ENCODE data around the gene NTRK3. TPM values are rescaled to one million over a fixed set of nuclear protein-coding genes. Genes with fewer than 3 reads are reported as not detected.

The NTRK3 gene
- total RNA-seq, 3 donors from 2014 or later (not counting 1 experiment from before 2014, with no cell fraction given) = not detected

- DNase-seq = no peak
- no peak overlapping the region for H3K27ac ChIP-seq (ENCODE audit: low read length)
- Mint-ChIP-seq H3K4me1 (no peaks in the 10 kb centered on the region), H3K36me3 (no peaks in the 10 kb centered on the region), H3K27ac (no peak overlapping the region), H3K4me3 (no peak overlapping the region), H3K27me3 (ENCODE audit: low read depth in 2 of 2) (no peaks in the 10 kb centered on the region), H3K9me3 (peaks cover 0 to 4% of the 10 kb centered on the region in 2 donors)
- no peaks in the 10 kb centered on the region for H3K9me3 ChIP-seq (ENCODE audit: control insufficient read depth, insufficient read depth, low read length)
- no peak for TF ChIP-seq CTCF (IDR thresholded peaks at IDR 0.05)
- WGBS (ENCODE audit: insufficient coverage) = 75% methylated on average over 3 of the region's 3 CpGs
- H3K4me1 ChIP-seq (ENCODE audit: control insufficient read depth, insufficient read depth, low read length) = no peaks in the 10 kb centered on the region
- intact Hi-C loops (cut with micrococcal nuclease) = no loop called here
- H3K27me3 ChIP-seq (ENCODE audit: control insufficient read depth, insufficient read depth, low read length) = no peaks in the 10 kb centered on the region
- no peak overlapping the region for H3K4me3 ChIP-seq (ENCODE audit: low read length)
- no peaks in the 10 kb centered on the region for H3K36me3 ChIP-seq (ENCODE audit: control insufficient read depth, insufficient read depth, low read length)
- no peak for ATAC-seq
These were observed 354.4 kb downstream of the NTRK3 start for GRCh38 chr15:87901926-87902690.

- ATAC-seq (no peak), DNase-seq (no peak)
- no peaks in the 10 kb centered on the region for H3K4me1 ChIP-seq (ENCODE audit: control insufficient read depth, insufficient read depth, low read length)
- Mint-ChIP-seq H3K27me3 (ENCODE audit: low read depth in 2 of 2) (no peaks in the 10 kb centered on the region), H3K27ac (no peak overlapping the region), H3K4me3 (no peak overlapping the region), H3K4me1 (no peaks in the 10 kb centered on the region), H3K36me3 (no peaks in the 10 kb centered on the region), H3K9me3 (peaks cover 0 to 4% of the 10 kb centered on the region in 2 donors)
- H3K9me3 ChIP-seq (ENCODE audit: control insufficient read depth, insufficient read depth, low read length) = no peaks in the 10 kb centered on the region
- intact Hi-C loops (cut with micrococcal nuclease) = no loop called here
- WGBS (ENCODE audit: insufficient coverage) = 69% methylated on average over 1 of the region's 1 CpG
- H3K27me3 ChIP-seq (ENCODE audit: control insufficient read depth, insufficient read depth, low read length) = no peaks in the 10 kb centered on the region
- TF ChIP-seq CTCF (IDR thresholded peaks at IDR 0.05) = no peak
- H3K36me3 ChIP-seq (ENCODE audit: control insufficient read depth, insufficient read depth, low read length) = no peaks in the 10 kb centered on the region
- no peak overlapping the region for H3K27ac ChIP-seq (ENCODE audit: low read length)
- no peak overlapping the region for H3K4me3 ChIP-seq (ENCODE audit: low read length)
These were observed 355.5 kb downstream of the NTRK3 start for GRCh38 chr15:87901008-87901407.

GRCh38 chr15:87896936-87897335 lies 359.6 kb downstream of the NTRK3 start:
- H3K36me3 Mint-ChIP-seq = no peaks in the 10 kb centered on the region
- DNase-seq = no peak
- H3K9me3 Mint-ChIP-seq = peaks cover 2 to 4% of the 10 kb centered on the region in 2 donors

More at GRCh38 chr15:87896936-87897335, 359.6 kb downstream of the NTRK3 start:
- peaks cover 0 to 3% of the 10 kb centered on the region in 2 donors for H3K27me3 Mint-ChIP-seq (ENCODE audit: low read depth in 2 of 2)
- no peaks in the 10 kb centered on the region for H3K4me1 Mint-ChIP-seq
- no peak for ATAC-seq
- Histone ChIP-seq H3K9me3 (ENCODE audit: control insufficient read depth, insufficient read depth, low read length) (no peaks in the 10 kb centered on the region), H3K4me3 (ENCODE audit: low read length) (no peak overlapping the region), H3K36me3 (ENCODE audit: control insufficient read depth, insufficient read depth, low read length) (no peaks in the 10 kb centered on the region), H3K27me3 (ENCODE audit: control insufficient read depth, insufficient read depth, low read length) (no peaks in the 10 kb centered on the region), H3K27ac (ENCODE audit: low read length) (no peak overlapping the region), H3K4me1 (ENCODE audit: control insufficient read depth, insufficient read depth, low read length) (no peaks in the 10 kb centered on the region)
- 78% methylated on average over 4 of the region's 4 CpGs for WGBS (ENCODE audit: insufficient coverage)
- intact Hi-C loops (cut with micrococcal nuclease) = no loop called here
- H3K4me3 Mint-ChIP-seq = no peak overlapping the region
- TF ChIP-seq CTCF (IDR thresholded peaks at IDR 0.05) = no peak
- H3K27ac Mint-ChIP-seq = no peak overlapping the region
